Activated T-cell treated with anti-CD3 and anti-CD28 coated beads, Interleukin-2, amount 50 U/mL, for 72 hours (primary cell): ENCODE data around the gene BDH1. TPM values are rescaled to one million over a fixed set of nuclear protein-coding genes. Genes with fewer than 3 reads are reported as not detected.
"Not testable (repeated sequence)": the region's sequence is repeated elsewhere in the genome, so short reads cannot be mapped to it uniquely, and the experiment has no call there.

Experiments used
- ATAC-seq, 2 donors: fragments of 150-1000 bp; cut with Tn5 transposase; replicated peaks in 1 of 2; 2 replicates each; pipeline ENCODE4 v1.10.0; 2021; ENCODE audit warnings: moderate library complexity in 2 of 2, mild to moderate bottlenecking in 1 of 2
- DNase-seq, 2 donors: peaks; one replicate each; pipeline ENCODE4 v3.0.0; 2021 to 2022; ENCODE audit warnings: mixed read lengths in 1 of 2
- H3K27ac Mint-ChIP-seq: one replicate; pipeline ENCODE4 v1.8.0; 2022; ENCODE audit warnings: mild to moderate bottlenecking, moderate library complexity, mixed read lengths
- H3K27me3 Mint-ChIP-seq: one replicate; pipeline ENCODE4 v1.8.0; 2022; ENCODE audit warnings: low read depth, mixed read lengths
- H3K36me3 Mint-ChIP-seq, 2 donors: one replicate each; pipeline ENCODE4 v1.8.0; 2022; ENCODE audit warnings: mixed read lengths in 2 of 2, mild to moderate bottlenecking in 1 of 2; ENCODE audit not compliant: insufficient read depth in 2 of 2
- H3K4me1 Mint-ChIP-seq: one replicate; pipeline ENCODE4 v1.8.0; 2022; ENCODE audit warnings: low read depth, mixed read lengths
- H3K4me3 Mint-ChIP-seq, 2 donors: one replicate each; pipeline ENCODE4 v1.8.0; 2022; ENCODE audit warnings: mild to moderate bottlenecking in 2 of 2, mixed read lengths in 2 of 2, moderate library complexity in 2 of 2
- H3K9me3 Mint-ChIP-seq, 2 donors: one replicate each; pipeline ENCODE4 v1.8.0; 2022; ENCODE audit warnings: mixed read lengths in 2 of 2
- total RNA-seq, 2 donors: library from RNA; stranded (reverse); gene quantifications; one replicate each; pipeline ENCODE4 v1.2.3, GENCODE V29; 2022

The BDH1 gene
- total RNA-seq, 2 donors from 2014 or later, result 76.9 to 92.5 TPM

DNA sequence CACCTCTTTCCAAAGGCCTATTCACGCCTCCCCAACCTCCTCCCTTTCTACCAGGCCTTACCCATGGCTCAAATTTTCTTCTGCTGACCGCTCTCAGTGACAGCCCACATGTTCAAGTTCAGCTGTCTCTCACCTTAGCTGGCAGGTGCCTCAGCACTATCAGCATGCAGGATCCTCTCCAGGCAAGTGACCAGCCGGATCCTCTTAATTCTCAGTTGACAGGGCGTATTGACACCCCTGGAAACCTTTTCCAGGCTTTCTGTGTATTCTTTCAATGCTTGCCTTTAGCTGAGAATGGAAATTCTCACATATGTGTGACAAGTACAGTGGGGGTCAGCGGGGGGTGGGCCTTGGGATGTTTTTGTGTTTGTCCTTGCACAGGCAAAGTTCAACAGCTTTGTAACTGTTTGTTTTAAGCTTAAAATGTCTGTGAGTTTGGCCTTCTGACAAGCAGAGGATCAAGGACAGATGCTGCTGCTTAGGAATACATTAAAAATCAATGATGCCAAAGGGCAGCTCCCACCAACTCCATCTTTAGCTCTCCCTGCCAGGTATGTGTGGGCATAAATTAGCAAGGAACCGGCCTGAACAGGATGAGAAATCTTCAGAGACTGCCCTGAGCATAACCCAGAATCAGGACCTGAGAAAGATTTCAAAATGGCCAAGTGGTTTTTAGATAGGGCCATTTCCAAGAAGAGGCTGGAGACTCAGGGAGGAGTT lies 17.4 kb upstream of the BDH1 start:
- peaks cover 8 to 20% of the 10 kb centered on the region in 2 donors for H3K36me3 Mint-ChIP-seq
- DNase-seq (no peak), ATAC-seq (no peak)
- H3K4me1 Mint-ChIP-seq, result peaks cover 6% of the 10 kb centered on the region
- peaks cover 9 to 13% of the 10 kb centered on the region in 2 donors for H3K9me3 Mint-ChIP-seq
- no peak overlapping the region for H3K27ac Mint-ChIP-seq
- H3K4me3 Mint-ChIP-seq, result no peak overlapping the region
- H3K27me3 Mint-ChIP-seq, result peaks cover 4% of the 10 kb centered on the region

DNA sequence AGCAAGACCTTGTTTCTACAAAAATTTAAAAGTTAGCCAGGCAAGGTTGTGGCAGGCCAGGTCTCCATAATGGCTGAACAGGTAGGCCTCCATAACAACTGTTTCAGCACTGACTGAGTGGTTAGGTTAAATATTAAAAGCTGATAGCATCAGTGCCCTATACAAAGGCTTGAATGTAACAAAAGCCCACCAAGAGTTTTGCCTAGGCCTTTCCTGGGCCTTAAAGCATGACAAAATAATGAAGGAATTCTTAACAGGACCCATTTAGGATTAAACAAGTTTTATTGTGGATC lies 16.1 kb upstream of the BDH1 start:
- H3K4me3 Mint-ChIP-seq, H3K4me1 Mint-ChIP-seq, DNase-seq, H3K27ac Mint-ChIP-seq, ATAC-seq, H3K27me3 Mint-ChIP-seq: not testable (repeated sequence)
- Mint-ChIP-seq H3K9me3 (peaks cover 9 to 14% of the 10 kb centered on the region in 2 donors), H3K36me3 (peaks cover 10 to 22% of the 10 kb centered on the region in 2 donors)

DNA sequence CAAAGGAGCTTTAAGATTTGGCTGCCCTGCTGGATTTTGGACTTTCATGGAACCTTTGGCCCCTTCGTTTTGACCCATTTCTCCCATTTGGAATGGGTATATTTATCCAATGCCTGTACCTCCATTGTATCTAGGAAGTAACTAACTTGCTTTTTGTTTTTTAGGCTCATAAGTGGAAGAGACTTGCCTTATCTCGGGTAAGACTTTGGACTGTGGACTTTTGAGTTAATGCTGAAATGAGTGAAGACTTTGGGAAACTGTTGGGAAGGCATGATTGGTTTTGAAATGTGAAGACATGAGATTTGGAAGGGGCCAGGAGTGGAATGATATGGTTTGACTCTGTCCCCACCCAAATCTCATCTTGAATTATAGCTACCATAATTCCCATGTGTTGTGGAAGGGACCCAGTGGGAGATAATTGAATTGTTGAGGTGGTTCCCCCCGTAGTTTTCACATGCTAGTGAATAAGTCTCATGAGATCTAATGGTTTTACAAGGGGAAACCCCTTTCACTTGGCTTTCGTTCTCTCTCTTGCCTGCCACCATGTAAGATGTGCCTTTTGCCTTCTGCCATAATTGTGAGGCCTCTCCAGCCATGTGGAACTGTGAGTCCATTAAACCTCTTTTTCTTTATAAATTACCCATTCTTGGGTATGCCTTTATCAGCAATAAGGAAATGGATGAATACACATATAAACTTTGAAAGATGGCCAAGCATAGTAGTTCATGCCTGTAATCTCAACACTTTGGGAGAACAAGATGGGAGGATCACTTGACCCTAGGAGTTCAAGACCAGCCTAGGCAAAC lies 15.5 kb upstream of the BDH1 start:
- not testable (repeated sequence) for DNase-seq, H3K27me3 Mint-ChIP-seq, ATAC-seq, H3K4me1 Mint-ChIP-seq, H3K27ac Mint-ChIP-seq, H3K4me3 Mint-ChIP-seq
- Mint-ChIP-seq H3K9me3 (peaks cover 9 to 15% of the 10 kb centered on the region in 2 donors), H3K36me3 (peaks cover 10 to 24% of the 10 kb centered on the region in 2 donors)

DNA sequence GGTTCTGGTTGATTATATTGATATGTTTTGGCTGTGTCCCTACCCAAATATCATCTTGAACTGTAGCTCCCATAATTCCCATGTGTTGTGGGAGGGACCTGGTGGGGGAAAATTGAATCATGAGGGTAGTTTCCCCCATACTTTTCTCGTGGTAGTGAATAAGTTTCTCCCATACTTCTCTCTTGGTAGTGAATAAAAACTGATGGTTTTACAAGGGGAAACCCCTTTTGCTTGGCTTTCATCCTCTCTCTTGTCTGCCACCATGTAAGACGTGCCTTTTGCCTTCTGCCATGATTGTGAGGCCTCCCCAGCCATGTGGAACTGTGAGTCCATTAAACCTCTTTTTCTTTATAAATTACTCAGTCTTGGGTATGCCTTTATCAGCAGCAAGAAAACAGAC lies 13.7 kb upstream of the BDH1 start:
- not testable (repeated sequence) for DNase-seq, H3K4me1 Mint-ChIP-seq, H3K27ac Mint-ChIP-seq, H3K4me3 Mint-ChIP-seq, ATAC-seq, H3K27me3 Mint-ChIP-seq
- Mint-ChIP-seq H3K36me3 (peaks cover 10 to 26% of the 10 kb centered on the region in 2 donors), H3K9me3 (peaks cover 9 to 15% of the 10 kb centered on the region in 2 donors)

DNA sequence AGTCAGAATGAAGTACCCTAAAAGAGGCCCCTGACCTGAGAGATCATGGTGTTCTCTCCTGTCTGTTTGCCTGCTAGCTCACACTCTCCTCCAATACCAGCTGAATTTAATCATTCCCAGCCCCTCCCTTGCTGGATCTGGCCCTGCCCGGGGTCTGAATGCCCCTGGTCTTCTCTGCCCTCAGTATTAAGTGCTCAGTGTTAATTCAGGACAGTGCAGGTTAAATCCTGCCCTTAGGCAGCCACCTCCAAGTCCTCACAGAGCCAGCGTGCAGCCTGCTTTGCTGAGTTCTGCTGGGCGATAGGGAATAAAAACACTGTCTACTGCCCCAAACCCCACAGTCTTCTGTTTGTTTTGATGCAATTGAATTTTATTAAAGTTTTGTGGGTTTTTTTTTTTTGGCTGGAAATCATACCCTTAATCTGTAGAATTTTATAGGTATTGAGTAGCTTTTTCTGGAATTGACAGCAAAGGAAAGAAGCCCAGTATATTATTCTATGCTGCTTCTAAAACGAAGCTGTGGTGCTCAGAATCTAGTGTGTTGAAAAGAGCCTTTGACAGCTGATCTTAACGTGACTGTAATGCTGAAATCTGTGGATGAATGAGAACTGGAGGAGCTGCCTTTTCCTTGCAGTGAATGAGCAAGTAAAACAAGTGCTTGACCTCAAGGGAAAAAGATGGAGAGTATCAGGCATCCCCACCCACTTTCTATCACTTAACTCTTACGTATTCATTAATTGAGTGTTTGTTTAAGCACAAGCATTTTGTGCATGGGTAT lies 12.3 kb upstream of the BDH1 start:
- H3K4me1 Mint-ChIP-seq, result peaks cover 6% of the 10 kb centered on the region
- ATAC-seq (no peak), DNase-seq (no peak)
- H3K27me3 Mint-ChIP-seq, result peaks cover 7% of the 10 kb centered on the region
- H3K36me3 Mint-ChIP-seq, result peaks cover 15 to 33% of the 10 kb centered on the region in 2 donors
- peaks cover 11 to 16% of the 10 kb centered on the region in 2 donors for H3K9me3 Mint-ChIP-seq
- no peak overlapping the region for H3K4me3 Mint-ChIP-seq
- H3K27ac Mint-ChIP-seq, result no peak overlapping the region

DNA sequence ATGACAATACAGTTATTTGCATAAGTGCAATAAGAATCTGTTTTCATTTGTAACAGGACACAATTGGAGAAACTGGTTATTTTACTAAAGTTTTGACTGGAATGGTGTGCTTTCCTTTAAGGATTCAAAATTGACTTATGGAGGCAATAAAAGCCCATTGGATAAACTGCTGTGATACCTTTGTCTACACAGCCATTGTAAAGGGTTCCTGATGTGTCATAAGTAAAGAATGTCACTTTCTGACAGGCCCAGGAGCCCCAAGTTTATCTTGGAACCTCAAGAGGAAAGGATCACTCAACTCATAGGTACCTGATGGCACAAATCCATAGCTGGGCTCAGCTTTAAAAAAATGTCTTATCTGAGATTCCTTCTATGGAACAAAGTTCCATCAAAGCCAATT lies 10.4 kb upstream of the BDH1 start:
- DNase-seq, H3K27ac Mint-ChIP-seq, ATAC-seq, H3K4me3 Mint-ChIP-seq: not testable (repeated sequence)
- H3K27me3 Mint-ChIP-seq, result peaks cover 17% of the 10 kb centered on the region
- H3K9me3 Mint-ChIP-seq, result peaks cover 11 to 12% of the 10 kb centered on the region in 2 donors
- H3K36me3 Mint-ChIP-seq, result peaks cover 14 to 34% of the 10 kb centered on the region in 2 donors
- peaks cover 11% of the 10 kb centered on the region for H3K4me1 Mint-ChIP-seq

DNA sequence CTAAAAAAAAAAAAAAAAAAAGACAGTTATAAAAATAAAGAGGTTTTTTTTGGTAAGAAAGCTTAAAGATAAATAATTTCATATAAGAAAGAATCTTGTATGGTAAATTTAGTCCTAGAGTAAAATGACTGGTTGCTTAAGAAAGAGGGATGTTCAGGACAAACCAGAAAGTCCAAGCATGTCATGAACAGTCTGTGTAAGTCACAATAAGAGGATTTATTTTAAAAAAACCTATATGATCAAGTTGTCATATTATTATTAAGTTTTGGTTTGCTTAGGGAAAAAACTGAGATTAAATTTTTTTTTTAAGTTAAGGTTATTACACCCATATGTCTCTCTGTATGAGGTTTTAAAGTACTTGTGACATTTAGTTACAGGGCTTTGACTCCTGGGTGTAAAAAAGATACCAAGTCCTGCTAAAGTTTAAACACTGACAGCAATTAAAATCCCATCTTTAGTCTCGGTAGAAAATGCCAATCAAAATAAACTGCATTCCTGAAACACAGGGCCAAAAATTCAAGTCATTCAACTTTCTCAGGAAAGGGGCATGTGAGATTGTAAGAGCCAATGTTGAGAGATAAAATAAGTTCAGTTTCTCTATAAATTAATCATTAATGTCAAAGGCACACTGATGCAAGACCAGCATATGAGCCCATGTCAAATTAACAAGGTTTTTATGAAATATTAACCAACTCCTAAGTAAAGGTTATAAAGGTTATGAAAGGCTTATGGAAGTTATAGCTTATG lies 8.5 kb upstream of the BDH1 start:
- no peak overlapping the region for H3K4me3 Mint-ChIP-seq
- H3K27ac Mint-ChIP-seq, result no peak overlapping the region
- H3K4me1 Mint-ChIP-seq, result peaks cover 5% of the 10 kb centered on the region
- peaks cover 7 to 22% of the 10 kb centered on the region in 2 donors for H3K36me3 Mint-ChIP-seq
- ATAC-seq (no peak), DNase-seq (no peak)
- peaks cover 30% of the 10 kb centered on the region for H3K27me3 Mint-ChIP-seq
- H3K9me3 Mint-ChIP-seq, result peaks cover 5 to 7% of the 10 kb centered on the region in 2 donors

DNA sequence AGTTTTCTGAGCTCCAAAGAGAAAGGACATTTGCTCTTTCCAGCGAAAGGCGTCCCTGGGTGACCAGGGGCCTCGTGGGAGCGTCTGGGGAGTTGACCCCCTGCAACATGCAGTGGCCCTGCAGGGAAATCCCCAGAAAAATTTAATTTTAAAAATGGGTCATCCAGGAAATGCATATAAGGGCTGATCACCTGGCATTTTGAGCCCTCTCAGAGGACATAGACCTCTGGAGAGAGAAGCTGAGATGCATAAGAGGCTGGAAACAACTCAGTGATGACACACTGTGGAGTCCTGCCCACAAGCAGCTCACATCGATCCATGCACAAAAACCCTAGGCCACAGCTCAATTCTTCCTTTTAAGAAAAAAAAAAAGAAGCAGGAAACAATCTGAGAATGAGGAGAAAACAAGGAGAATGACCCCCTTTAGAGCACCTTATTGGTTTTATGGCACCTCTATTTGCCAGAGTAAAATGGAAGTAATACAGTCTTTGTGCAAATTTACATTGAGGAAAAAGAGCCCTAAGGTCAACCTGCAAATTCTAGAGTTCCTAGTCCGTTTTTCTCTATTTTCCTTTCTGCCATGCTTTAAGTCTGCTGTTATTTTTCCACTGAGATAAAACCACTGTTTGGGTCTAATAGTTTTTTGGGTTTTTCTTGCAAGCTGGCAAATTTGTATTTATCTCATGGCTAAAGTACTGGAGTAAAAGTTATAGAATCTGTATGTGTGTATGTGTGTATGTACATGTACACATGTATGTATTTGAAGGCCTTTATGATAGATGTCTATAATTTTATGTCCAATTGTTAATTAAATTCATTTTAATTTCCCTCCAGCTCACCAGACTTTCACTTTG lies 6.9 kb upstream of the BDH1 start:
- Mint-ChIP-seq H3K27me3 (peaks cover 37% of the 10 kb centered on the region), H3K4me3 (no peak overlapping the region), H3K27ac (no peak overlapping the region), H3K36me3 (peaks cover 7 to 18% of the 10 kb centered on the region in 2 donors), H3K4me1 (peaks cover 5% of the 10 kb centered on the region), H3K9me3 (peaks cover 3 to 4% of the 10 kb centered on the region in 2 donors)
- no peak for ATAC-seq
- no peak for DNase-seq

DNA sequence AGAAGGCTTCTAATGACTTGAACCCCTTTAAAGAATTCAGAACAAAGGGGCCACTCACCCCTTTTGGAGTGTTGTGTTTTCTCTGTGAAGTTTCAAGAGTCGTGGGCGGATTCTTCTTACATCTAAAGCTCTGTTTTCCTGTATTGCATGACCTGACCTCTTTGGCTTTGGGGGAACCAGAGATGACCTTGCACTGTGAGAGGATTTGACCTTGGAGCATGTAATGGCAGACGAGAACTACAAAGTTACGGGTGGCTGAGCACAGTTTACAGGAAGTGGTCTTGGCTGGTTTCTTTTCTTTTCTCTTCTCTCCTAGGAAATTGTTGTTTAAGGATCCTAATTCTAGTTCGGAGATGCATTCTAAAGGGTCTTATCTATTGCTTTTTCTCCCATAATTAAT lies 6.2 kb upstream of the BDH1 start:
- H3K4me3 Mint-ChIP-seq, result no peak overlapping the region
- ATAC-seq, result no peak
- peaks cover 5 to 17% of the 10 kb centered on the region in 2 donors for H3K36me3 Mint-ChIP-seq
- H3K4me1 Mint-ChIP-seq, result peaks cover 10% of the 10 kb centered on the region
- no peak for DNase-seq
- H3K27me3 Mint-ChIP-seq, result peaks cover 37% of the 10 kb centered on the region
- peaks cover 3 to 4% of the 10 kb centered on the region in 2 donors for H3K9me3 Mint-ChIP-seq
- no peak overlapping the region for H3K27ac Mint-ChIP-seq

DNA sequence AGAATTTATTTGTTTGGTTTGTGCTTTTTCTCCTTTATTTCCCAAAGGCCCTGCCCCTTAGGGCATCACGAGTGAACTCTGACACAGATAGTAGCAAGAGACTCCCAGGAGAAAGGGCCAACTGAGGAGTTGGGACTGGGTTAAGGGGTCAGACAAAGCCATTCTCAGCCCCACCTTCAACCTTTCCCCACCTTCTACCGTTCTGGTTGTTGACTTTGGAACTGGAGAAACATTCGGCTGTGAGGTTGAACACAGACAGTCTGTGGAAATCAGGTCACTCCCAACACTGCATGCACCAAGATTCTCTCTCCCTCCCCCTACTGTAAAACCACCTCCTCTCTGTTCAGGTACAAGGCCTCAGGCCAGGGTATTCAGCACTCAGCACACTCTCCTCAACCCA lies 3.9 kb upstream of the BDH1 start:
- peaks cover 37% of the 10 kb centered on the region for H3K27me3 Mint-ChIP-seq
- DNase-seq (no peak), ATAC-seq (no peak)
- H3K36me3 Mint-ChIP-seq, result peaks cover 5 to 12% of the 10 kb centered on the region in 2 donors
- H3K4me1 Mint-ChIP-seq, result peaks cover 10% of the 10 kb centered on the region
- H3K4me3 Mint-ChIP-seq, result no peak overlapping the region
- peaks cover 2 to 4% of the 10 kb centered on the region in 2 donors for H3K9me3 Mint-ChIP-seq
- no peak overlapping the region for H3K27ac Mint-ChIP-seq

DNA sequence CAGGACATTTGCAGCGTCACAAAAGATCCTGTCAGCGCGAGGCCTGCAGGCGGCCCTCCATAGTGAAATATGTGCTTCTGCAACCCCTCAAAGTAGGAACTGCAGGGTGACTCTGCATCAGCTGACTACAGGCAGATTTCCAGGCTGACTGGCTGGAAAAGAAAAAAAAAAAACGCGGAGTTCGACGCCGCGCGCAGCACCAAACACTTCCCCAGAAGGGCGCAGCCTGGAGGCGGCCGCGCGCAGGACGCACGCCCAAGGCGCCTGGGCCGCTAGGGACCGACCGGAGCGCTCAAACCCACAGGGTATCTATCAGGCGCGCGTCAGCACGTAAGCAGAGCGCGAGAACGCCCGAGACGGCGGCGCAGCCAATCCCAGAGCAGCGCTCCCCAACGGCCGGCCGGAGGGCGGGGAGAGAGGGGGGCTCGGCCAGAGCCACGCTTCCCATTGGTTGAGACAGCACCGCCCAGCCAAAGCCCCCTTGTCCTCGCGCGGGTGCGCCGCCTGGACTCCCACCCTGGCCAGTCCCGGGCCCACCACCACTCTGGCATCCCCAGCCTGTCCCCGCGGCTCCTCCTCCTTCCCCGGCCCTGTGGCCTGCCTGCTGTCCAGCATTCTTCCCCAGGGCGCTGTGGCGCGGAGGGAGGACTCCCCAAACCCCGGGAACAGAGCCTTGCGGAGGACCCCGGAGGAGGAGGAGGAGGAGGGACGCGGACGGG lies 1.0 kb downstream of the BDH1 start:
- H3K27ac Mint-ChIP-seq, result peak overlapping the region; percentile 52
- H3K36me3 Mint-ChIP-seq, result peaks cover 3 to 12% of the 10 kb centered on the region in 2 donors
- H3K27me3 Mint-ChIP-seq, result peaks cover 18% of the 10 kb centered on the region
- DNase-seq, result peak; percentile 96
- no peaks in the 10 kb centered on the region for H3K9me3 Mint-ChIP-seq
- ATAC-seq, result peak; percentile 94 to 96
- H3K4me3 Mint-ChIP-seq, result peak overlapping the region; percentile 83 to 94
- peaks cover 33% of the 10 kb centered on the region for H3K4me1 Mint-ChIP-seq
